HS-27A (cell line): ENCODE results near the gene STAG2.
"Not testable (repeated sequence)": the region's sequence is repeated elsewhere in the genome, so short reads cannot be mapped to it uniquely, and the experiment has no call there.

Source experiments
- DNase-seq: peaks from one replicate; pipeline ENCODE4 v3.0.0-alpha.2; 2012; ENCODE audit warnings: low read depth, missing footprints

STAG2 gene

GRCh38 chrX:123961268-123962005 is at the start of gene STAG2:
Gene STAG2, plus strand, starts transcription at chrX:123961706. Its CDS starts 60,922 bp downstream, at chrX:124022628.
- DNase-seq = no peak

GRCh38 chrX:123917069-123917468 is 44.4 kb upstream of the STAG2 start:
- DNase-seq = no peak

- DNase-seq = no peak
Measured at GRCh38 chrX:123918106-123918721, 43.3 kb upstream of the STAG2 start.

GRCh38 chrX:123920105-123920785 is 41.3 kb upstream of the STAG2 start:
- peak; percentile 19 for DNase-seq

GRCh38 chrX:123923211-123923610 is 38.3 kb upstream of the STAG2 start:
- DNase-seq = no peak

- DNase-seq = no peak
Measured at GRCh38 chrX:123924186-123924585, 37.3 kb upstream of the STAG2 start.

GRCh38 chrX:123927845-123928244 is 33.7 kb upstream of the STAG2 start:
- no peak for DNase-seq

- not testable (repeated sequence) for DNase-seq
Measured at GRCh38 chrX:123932055-123932454, 29.5 kb upstream of the STAG2 start.

- DNase-seq = no peak
Measured at GRCh38 chrX:123943074-123943473, 18.4 kb upstream of the STAG2 start.

GRCh38 chrX:123943488-123943887 is 18.0 kb upstream of the STAG2 start:
- no peak for DNase-seq

- DNase-seq = no peak
Measured at GRCh38 chrX:123949846-123950245, 11.7 kb upstream of the STAG2 start.

GRCh38 chrX:123959281-123960063 is 2.0 kb upstream of the STAG2 start:
- DNase-seq = no peak

GRCh38 chrX:123960956-123961267 is 594 bp upstream of the STAG2 start:
- DNase-seq = no peak

GRCh38 chrX:123962006-123962467 is 531 bp downstream of the STAG2 start:
- no peak for DNase-seq

- DNase-seq = peak; percentile 79
Measured at GRCh38 chrX:123962794-123963373, 1.4 kb downstream of the STAG2 start.

- no peak for DNase-seq
Measured at GRCh38 chrX:123964156-123964834, 2.8 kb downstream of the STAG2 start.

GRCh38 chrX:123965712-123966111 is 4.2 kb downstream of the STAG2 start:
- DNase-seq = no peak

- no peak for DNase-seq
Measured at GRCh38 chrX:123967497-123967896, 6.0 kb downstream of the STAG2 start.

- DNase-seq = no peak
Measured at GRCh38 chrX:123968383-123969050, 7.0 kb downstream of the STAG2 start.

GRCh38 chrX:123971982-123972381 is 10.5 kb downstream of the STAG2 start:
- DNase-seq = no peak

- DNase-seq = no peak
Measured at GRCh38 chrX:123973921-123974320, 12.4 kb downstream of the STAG2 start.
